ENCODE data around the gene WNT5B.

The WNT5B gene

DNA sequence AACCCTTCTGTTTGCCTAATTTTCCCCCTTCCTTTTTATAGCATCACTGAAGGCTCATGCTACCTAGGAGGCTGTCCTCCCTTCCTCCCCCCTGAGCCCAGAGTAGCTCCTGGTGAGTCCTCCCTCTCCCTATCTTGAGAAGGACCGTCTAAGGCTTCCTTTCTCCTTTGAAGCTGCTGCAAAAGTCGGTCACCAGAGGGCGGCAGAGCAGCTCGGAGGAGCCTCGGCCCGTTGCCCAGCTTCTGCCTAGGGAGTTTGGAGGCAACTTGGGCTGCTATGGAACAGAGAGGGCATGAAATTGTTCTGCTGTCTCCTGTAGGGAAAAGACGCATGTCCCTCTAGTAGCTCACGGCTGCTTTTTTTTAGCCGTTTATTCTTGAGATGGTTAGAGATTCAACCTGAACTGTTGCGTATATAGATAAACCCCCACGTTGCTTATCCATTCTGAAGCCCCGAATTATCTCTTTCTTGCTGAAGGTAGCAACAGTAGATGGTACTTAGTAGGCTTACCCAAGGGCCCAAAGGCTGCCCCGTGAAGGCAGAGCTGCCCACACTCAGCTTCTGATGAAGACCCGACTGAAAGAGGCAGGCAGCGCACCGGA lies 5.7 kb downstream of the WNT5B start:
- H3K4me3 ChIP-seq (ENCODE audit: low read depth, low read length) = no peak overlapping the region
- TF ChIP-seq, protein P1, sequence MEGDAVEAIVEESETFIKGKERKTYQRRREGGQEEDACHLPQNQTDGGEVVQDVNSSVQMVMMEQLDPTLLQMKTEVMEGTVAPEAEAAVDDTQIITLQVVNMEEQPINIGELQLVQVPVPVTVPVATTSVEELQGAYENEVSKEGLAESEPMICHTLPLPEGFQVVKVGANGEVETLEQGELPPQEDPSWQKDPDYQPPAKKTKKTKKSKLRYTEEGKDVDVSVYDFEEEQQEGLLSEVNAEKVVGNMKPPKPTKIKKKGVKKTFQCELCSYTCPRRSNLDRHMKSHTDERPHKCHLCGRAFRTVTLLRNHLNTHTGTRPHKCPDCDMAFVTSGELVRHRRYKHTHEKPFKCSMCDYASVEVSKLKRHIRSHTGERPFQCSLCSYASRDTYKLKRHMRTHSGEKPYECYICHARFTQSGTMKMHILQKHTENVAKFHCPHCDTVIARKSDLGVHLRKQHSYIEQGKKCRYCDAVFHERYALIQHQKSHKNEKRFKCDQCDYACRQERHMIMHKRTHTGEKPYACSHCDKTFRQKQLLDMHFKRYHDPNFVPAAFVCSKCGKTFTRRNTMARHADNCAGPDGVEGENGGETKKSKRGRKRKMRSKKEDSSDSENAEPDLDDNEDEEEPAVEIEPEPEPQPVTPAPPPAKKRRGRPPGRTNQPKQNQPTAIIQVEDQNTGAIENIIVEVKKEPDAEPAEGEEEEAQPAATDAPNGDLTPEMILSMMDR (IDR thresholded peaks at IDR 0.05; ENCODE audit: borderline replicate concordance, insufficient read depth, low read depth, low read length) = peak; percentile 73

DNA sequence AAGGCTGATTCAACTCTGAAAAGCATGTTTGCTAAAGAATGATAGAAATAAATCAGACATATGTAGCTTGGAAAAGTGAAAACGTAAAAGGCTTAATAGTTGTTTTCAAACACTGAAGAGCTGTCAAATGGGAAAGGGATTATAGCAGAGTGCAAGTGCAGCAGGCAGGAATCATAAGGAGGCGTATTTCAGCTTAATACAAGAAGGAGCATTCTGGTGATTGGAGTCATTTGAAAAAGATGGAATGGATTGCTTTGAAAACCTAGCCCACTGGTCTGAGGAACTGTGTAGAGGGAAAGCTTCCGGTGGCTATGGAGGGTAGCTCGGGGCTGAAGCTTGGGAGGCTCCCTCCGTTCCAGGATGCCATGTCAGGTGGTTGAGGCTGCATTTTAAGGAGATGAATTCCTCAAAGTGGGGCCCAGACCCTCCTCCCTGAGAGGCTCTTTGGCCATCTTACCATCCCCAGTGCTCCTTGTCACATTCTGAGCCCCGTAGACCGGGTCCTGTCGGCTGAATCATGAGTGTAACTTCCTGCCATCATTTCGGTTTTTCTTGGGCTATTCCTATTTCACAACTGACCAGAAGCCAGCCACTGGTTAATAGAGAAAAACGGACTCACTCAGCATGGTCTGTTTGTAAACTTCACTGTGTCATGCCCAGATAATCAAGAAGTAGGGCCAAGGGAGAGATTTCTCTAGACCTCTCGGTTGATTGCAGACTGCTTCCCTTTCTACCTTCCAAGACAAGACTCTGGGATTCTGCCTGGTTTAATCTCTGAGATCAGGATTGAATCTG lies 6.5 kb downstream of the WNT5B start:
- no peak overlapping the region for H3K4me3 ChIP-seq (ENCODE audit: low read depth, low read length)
- TF ChIP-seq, protein P1 (IDR thresholded peaks at IDR 0.05; ENCODE audit: borderline replicate concordance, insufficient read depth, low read depth, low read length) = no peak

DNA sequence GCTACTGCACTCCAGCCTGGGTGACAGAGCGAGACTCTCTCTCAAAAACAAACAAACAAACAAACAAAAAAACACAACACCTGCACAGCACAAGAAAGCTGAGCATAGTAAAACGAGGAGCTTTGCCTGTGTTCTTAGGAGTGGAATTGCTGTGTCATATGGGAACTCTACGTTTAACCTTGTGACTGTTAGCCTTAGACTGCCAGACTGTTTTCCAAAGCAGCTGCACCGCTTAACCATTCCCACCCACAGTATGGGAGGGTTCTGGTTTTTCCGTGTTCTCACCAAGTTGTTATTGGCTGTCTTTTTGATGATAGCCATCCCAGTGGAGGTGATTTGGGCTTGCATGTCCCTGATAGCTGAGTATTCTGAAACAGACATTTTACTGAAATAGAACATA lies 9.2 kb downstream of the WNT5B start:
- no peak overlapping the region for H3K4me3 ChIP-seq (ENCODE audit: low read depth, low read length)
- TF ChIP-seq, protein P1 (IDR thresholded peaks at IDR 0.05; ENCODE audit: borderline replicate concordance, insufficient read depth, low read depth, low read length) = no peak

DNA sequence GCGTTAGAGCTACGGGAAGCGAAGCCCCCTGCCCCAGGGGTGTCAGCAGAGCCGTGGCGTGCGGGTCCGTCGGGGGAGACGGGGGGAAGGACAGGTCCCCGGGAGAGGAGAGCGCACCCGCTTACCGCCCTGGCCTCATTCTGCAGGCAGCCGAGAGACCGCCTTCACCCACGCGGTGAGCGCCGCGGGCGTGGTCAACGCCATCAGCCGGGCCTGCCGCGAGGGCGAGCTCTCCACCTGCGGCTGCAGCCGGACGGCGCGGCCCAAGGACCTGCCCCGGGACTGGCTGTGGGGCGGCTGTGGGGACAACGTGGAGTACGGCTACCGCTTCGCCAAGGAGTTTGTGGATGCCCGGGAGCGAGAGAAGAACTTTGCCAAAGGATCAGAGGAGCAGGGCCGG lies 10.5 kb downstream of the WNT5B start:
- H3K4me3 ChIP-seq (ENCODE audit: low read depth, low read length) = no peak overlapping the region
- TF ChIP-seq, protein P1 (IDR thresholded peaks at IDR 0.05; ENCODE audit: borderline replicate concordance, insufficient read depth, low read depth, low read length) = no peak

DNA sequence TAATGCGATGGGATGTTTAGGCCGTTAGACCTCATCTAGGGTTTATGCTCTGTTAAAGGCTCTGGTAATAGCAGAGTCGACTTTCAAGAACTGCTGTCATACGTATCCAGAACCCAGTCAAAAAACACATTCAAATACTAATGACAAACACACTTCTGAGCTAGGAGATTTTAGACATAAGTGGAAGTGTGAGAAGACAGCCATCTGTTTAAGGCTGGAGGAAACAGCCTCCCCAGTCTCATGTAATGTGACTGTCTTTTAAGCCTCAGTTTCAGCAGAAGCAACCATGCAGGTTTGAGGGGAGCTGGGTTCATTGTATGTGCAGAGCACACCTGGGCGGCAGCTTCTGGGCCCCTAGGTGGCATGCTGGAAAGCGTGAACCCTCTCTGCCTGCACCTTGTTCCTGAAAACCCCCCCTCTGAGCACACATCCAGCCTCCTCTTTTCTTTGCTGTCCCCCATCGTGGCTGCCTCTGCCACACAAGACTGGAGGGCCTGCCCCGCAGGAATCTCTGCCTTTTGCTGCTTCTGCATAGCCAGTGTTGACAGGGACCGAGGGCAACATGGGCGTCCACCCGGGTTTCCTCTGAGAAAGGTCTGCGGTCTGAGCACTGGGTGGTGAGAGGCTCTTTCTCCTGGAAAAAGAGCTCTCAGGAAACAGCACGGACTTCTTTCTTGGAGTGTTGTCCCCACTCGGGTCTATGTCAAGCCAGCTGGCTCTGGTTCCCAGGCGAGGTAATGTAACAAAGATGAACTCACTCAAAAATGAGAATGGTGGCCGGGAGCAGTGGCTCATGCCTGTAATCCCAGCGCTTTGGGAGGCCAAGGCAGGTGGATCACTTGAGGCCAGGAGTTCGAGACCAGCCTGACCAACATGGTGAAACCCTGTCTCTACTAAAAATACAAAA lies 11.6 kb downstream of the WNT5B start:
- TF ChIP-seq, protein P1 (IDR thresholded peaks at IDR 0.05; ENCODE audit: borderline replicate concordance, insufficient read depth, low read depth, low read length) = no peak
- H3K4me3 ChIP-seq (ENCODE audit: low read depth, low read length) = no peak overlapping the region

DNA sequence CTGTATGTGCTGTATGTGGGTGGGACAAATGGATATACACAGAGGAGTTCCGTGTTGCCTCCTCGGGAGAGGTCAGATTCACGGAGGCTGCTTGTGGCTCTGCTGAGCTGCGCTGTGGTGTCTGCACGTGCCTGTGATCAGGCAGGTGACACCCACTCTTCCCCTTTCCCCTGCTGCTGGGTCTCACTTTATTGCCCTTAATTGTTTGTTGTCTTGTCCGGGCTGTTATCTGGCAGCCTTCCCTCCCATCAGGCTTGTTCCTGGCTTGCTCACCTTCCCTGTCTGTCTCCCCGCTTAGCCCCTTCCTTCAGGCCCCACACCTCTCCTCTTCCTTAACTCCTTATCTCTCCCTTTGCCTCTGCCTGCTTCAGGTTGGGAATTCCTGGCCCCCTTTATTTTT lies 13.5 kb downstream of the WNT5B start:
- TF ChIP-seq, protein P1 (IDR thresholded peaks at IDR 0.05; ENCODE audit: borderline replicate concordance, insufficient read depth, low read depth, low read length) = no peak

More for the DNA sequence above, 13.5 kb downstream of the WNT5B start:
- no peak overlapping the region for H3K4me3 ChIP-seq (ENCODE audit: low read depth, low read length)

Data from GM12875 (cell line).